Astrocyte of the cerebellum (primary cell): ENCODE data around the gene P2RY12.

Source experiments
- DNase-seq: peaks from one replicate; pipeline ENCODE4 v3.0.0-alpha.2; 2011; ENCODE audit warnings: low read depth
- H3K4me3 ChIP-seq: 2 replicates; pipeline ENCODE4 v1.5.1; 2011; ENCODE audit warnings: mild to moderate bottlenecking, low read depth, low read length, moderate library complexity
- in situ Hi-C: cut with HindIII; loops from 2 replicates; pipeline ENCODE4 v1.10.0; 2017; ENCODE audit warnings: low sequenced_read_pairs
- TF ChIP-seq, protein P1 (sequence below): IDR thresholded peaks from 2 replicates; pipeline ENCODE4 v1.5.1; 2012; ENCODE audit warnings: low read length, low read depth, moderate library complexity, mild to moderate bottlenecking; ENCODE audit errors: missing control alignments

Gene P2RY12

DNA sequence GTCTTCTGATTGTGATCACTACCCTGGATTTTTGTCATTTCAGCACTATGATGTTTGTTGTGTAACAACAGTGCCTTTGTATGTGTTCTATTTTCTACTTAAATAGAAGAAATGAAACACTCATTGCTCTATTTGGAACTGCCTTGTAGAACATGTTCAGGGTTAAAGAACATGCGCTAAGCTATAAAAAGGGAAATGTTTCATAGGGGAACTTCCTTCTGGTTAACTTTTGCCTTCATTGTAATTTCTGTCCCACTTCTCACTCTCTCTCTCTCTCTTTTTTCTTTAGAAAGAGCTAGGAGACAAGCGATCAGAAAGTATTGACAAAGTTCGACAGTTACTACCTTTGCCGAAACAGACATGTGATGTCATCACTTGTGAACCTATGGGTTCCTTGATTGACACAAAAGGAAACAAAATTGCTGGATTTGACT, at the start of gene P2RY12:
Gene P2RY12 (minus strand): TSS at position 13 of the 434 bp plus-strand sequence. CDS start 45,908 bp downstream, outside the sequence.
- DNase-seq, result no peak
- TF ChIP-seq, protein P1, sequence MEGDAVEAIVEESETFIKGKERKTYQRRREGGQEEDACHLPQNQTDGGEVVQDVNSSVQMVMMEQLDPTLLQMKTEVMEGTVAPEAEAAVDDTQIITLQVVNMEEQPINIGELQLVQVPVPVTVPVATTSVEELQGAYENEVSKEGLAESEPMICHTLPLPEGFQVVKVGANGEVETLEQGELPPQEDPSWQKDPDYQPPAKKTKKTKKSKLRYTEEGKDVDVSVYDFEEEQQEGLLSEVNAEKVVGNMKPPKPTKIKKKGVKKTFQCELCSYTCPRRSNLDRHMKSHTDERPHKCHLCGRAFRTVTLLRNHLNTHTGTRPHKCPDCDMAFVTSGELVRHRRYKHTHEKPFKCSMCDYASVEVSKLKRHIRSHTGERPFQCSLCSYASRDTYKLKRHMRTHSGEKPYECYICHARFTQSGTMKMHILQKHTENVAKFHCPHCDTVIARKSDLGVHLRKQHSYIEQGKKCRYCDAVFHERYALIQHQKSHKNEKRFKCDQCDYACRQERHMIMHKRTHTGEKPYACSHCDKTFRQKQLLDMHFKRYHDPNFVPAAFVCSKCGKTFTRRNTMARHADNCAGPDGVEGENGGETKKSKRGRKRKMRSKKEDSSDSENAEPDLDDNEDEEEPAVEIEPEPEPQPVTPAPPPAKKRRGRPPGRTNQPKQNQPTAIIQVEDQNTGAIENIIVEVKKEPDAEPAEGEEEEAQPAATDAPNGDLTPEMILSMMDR, result no peak
- no peak within 1 kb of the TSS for H3K4me3 ChIP-seq
- in situ Hi-C loops, result no loop called here

DNA sequence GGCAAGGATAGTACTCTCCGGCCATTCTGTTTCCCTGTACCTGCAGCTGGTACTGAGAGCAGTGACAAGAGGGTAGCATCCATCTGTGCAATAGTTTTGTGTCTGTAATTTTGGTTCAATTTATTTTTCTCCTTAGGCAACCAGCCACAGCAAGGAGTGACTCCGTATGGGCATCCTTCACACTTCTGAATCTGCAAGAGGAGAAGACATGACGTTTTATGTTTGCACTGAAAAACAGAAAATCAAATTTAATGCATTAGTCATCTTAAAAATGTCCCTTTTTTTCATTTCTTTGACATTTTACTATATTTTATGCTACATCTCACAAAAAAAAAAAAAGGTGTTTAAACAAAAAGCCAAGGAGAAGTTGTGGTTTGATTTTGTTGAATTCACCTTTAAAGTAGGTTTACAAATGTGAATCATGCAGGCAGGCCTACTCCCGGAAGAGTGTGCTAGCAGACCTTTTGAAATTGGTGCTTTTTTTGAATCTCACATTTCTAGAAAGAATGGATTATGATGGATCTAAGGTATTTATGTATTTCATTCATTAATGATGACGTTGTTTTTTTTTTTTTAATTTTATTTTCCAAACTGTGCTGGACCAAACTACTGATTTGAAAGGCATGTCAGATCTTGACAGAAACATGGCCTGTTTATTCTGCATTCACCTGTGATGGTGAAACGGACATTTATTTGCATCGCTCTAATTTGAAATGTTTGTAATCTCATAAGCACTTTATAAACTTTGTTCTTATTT, 48.2 kb upstream of the P2RY12 start:
- DNase-seq, result no peak
- in situ Hi-C loops, result no loop called here
- TF ChIP-seq, protein P1, result no peak
- no peak overlapping the region for H3K4me3 ChIP-seq

DNA sequence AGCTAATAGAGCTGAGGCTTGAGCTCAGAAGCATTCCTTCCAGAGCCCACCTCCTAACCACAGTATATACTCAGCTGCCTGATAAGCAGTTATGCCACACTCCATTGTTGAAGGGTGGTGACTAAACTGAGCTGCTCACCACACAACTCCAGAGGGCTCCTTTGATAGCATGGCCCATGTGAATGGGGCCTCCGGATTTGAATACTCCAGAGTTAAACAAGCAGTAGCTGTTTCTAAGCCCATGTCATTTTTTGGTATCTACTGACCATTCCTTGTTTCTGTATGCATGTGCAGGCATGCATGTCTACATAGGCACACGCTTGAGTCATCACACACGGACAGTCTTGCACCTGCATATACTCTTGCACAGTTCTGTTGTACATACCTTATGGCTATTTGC, 47.4 kb upstream of the P2RY12 start:
- TF ChIP-seq, protein P1, result no peak
- peak; percentile 65 for DNase-seq
- H3K4me3 ChIP-seq, result no peak overlapping the region
- in situ Hi-C loops, result no loop called here

DNA sequence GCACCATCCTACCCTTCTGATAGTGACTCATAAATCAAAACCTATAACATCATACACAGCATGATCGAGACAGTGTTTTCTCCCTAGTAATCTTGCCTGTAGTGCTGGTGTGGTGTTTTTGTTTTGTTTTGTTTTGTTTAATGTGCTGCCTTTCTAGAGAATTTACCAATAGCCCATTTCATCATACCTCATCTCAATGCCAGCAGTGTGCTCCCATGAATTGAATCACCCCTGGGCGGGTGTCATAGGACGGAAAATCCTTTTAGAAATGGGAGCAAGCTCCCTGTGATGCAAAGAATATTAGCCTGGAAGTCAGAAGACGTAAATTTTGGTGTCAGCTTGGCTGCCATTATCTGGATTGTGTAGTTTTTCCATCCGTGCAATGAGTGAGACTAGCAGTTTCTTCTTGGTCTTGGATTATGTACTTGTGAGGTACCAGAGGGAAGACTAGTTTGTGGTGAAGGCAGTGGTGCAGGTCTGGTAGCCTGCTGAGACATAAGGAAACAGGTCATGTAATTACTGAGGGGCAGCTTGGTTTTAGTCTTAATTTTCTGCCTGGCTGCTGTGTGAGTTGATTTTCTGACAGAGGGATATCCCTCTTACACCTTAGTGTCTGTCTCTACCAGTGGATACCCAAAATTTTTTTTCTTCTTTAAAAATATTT, 46.4 kb upstream of the P2RY12 start:
- no peak for DNase-seq
- in situ Hi-C loops, result no loop called here
- H3K4me3 ChIP-seq, result no peak overlapping the region
- TF ChIP-seq, protein P1, result no peak

DNA sequence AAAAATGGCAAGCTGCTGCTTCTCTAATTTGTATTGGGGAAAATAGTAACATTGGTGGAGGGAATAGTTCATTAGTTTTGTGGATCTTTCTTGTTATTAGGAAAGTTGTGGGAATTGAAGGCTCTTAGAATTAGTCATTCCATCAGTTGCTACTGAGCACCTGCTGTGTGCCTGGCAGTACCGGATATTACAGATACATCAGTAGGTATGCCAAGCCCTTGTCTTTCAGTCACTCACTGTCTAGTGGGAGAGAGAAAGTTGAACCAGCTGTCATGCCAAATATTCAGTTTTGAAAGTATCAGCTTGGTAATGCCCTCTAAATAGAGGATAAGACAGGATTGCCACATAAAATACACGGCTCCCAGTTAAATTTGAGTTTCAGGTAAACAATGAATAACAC, 43.8 kb upstream of the P2RY12 start:
- H3K4me3 ChIP-seq, result no peak overlapping the region
- TF ChIP-seq, protein P1, result no peak
- in situ Hi-C loops, result no loop called here
- no peak for DNase-seq

DNA sequence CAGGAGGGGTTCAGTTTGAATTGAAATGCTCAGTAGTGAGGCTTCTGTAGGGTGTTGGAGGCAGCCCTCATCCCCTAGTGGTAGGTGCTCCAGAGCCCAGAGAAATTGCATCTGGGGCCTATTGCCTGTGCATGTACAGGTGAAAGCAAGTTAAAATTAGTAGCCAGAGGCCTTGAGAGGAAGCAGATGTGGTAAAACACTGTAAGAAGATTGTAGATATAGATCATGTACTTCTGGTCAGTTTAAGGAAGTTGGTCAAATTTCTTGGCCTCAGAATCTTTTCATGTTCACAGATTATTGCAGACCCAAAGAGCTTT, 41.7 kb upstream of the P2RY12 start:
- H3K4me3 ChIP-seq, result no peak overlapping the region
- no peak for DNase-seq
- TF ChIP-seq, protein P1, result peak; percentile 28
- in situ Hi-C loops, result no loop called here
